RWPE1 (cell line): ENCODE results near the gene DIP2A.
A peak's percentile ranks its signal among the peaks of the same experiment; 100 is the strongest.
"Not testable (repeated sequence)": the region's sequence is repeated elsewhere in the genome, so short reads cannot be mapped to it uniquely, and the experiment has no call there.

Experiments
- CTCF ChIA-PET: fragments of 350-600 bp; sonication (Branson Sonifier 250); formaldehyde crosslinking; extraction: SDS; loops from one replicate; lab custom pipeline; 2021; lab: Yijun Ruan, JAX
- POLR2A ChIA-PET: fragments of 400-600 bp; formaldehyde crosslinking; extraction: SDS; loops from one replicate; lab custom pipeline; 2020; ENCODE audit warnings: antibody characterized with exemption; ENCODE audit not compliant: low non-redundant PET; lab: Yijun Ruan, JAX
- DNase-seq: peaks from one replicate; pipeline ENCODE4 v3.0.0; 2012; ENCODE audit warnings: low spot score
- H3K27ac ChIP-seq: fragments of 450-650 bp; 2 replicates; pipeline ENCODE4 v1.5.1; 2017
- CTCF ChIP-seq: fragments of 450-650 bp; conservative IDR thresholded peaks from 2 replicates; pipeline ENCODE4 v1.5.1; 2017; ENCODE audit warnings: low read depth, mild to moderate bottlenecking

The DIP2A gene

GRCh38 chr21:46570119-46570518 lies 111.4 kb downstream of the DIP2A start:
- TF ChIP-seq CTCF = no peak
- POLR2A ChIA-PET = no interaction called here
- CTCF ChIA-PET = interaction anchor here (0.7 kb wide), 1 partner anchor 53 kb away, joined by 8 read pairs; no protein-coding TSS in a partner anchor
- no peak overlapping the region for H3K27ac ChIP-seq
- no peak for DNase-seq

- ChIA-PET POLR2A (no interaction called here), CTCF (interaction anchor here (0.7 kb wide), 1 partner anchor 54 kb away, joined by 8 read pairs; no protein-coding TSS in a partner anchor)
- TF ChIP-seq CTCF = no peak
- no peak overlapping the region for H3K27ac ChIP-seq
- DNase-seq = no peak
These were observed 111.9 kb downstream of the DIP2A start for GRCh38 chr21:46570631-46571030.

GRCh38 chr21:46572850-46573249 lies 114.2 kb downstream of the DIP2A start:
- ChIA-PET POLR2A (no interaction called here), CTCF (no interaction called here)
- H3K27ac ChIP-seq = no peak overlapping the region
- TF ChIP-seq CTCF = no peak
- DNase-seq = no peak

- H3K27ac ChIP-seq, DNase-seq, POLR2A ChIA-PET: not testable (repeated sequence)
- CTCF ChIA-PET = interaction anchor here (0.6 kb wide), 1 partner anchor 74 kb away, joined by 4 read pairs; no protein-coding TSS in a partner anchor
These were observed 119.1 kb downstream of the DIP2A start for GRCh38 chr21:46577786-46578185.

GRCh38 chr21:46579394-46579793 lies 120.7 kb downstream of the DIP2A start:
- CTCF ChIA-PET, H3K27ac ChIP-seq, POLR2A ChIA-PET, DNase-seq: not testable (repeated sequence)

- no peak for TF ChIP-seq CTCF
- ChIA-PET POLR2A (no interaction called here), CTCF (no interaction called here)
- DNase-seq = no peak
- no peak overlapping the region for H3K27ac ChIP-seq
These were observed 123.2 kb downstream of the DIP2A start for GRCh38 chr21:46581780-46582307.

- TF ChIP-seq CTCF = no peak
- peak overlapping the region; percentile 60 for H3K27ac ChIP-seq
- CTCF ChIA-PET = interaction anchor here (0.9 kb wide), 1 partner anchor 9 kb away, joined by 3 read pairs; no protein-coding TSS in a partner anchor
- POLR2A ChIA-PET = no interaction called here
- DNase-seq = peak; percentile 45
These were observed 126.7 kb downstream of the DIP2A start for GRCh38 chr21:46585191-46585953.
